GM18502 (cell line): ENCODE data around the gene SLC6A3.

Experiments
- ATAC-seq: cut with Tn5 transposase; IDR thresholded peaks from one replicate; pipeline ENCODE4 v1.9.1; 2021; ENCODE audit warnings: mild to moderate bottlenecking; ENCODE audit not compliant: unreplicated experiment, poor library complexity

SLC6A3 gene

DNA sequence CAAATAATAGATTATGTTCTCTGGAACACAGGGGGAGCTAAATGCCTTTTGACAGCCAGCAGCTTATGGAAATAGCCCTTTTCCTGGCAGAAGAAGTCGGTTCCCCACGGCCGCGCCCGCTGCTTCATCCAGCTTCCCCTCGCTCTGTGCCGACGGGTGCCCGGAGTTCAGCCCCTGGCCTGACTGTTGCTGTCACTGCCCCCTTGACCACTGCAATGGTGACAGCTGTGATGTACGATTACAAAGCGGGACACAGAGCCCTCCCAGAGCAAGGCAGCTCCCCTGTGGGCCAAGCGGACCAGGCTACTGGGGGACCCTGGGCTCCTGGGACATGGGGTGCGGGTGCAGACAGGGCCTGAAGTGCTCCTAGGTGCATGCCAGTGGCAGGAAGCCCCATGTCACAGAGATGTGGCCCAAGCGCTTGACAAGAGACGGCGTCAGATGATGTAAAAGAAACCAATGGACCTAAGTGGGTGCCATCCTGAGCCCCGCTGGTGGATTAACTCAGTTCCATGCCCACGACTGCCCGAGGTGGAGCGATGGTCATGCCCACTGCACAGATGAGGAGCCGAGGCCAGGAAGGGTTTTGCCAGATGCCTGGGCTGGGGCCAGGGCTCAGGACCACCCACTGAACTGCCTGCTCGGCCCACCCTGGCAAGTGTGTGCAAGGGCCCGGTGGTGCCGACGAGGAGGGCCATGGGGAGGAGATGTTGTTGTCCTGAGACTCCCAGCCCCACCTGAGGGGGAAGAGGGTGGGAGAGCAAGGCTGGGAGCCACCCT is 87.1 kb downstream of the SLC6A3 start:
- ATAC-seq = no peak

DNA sequence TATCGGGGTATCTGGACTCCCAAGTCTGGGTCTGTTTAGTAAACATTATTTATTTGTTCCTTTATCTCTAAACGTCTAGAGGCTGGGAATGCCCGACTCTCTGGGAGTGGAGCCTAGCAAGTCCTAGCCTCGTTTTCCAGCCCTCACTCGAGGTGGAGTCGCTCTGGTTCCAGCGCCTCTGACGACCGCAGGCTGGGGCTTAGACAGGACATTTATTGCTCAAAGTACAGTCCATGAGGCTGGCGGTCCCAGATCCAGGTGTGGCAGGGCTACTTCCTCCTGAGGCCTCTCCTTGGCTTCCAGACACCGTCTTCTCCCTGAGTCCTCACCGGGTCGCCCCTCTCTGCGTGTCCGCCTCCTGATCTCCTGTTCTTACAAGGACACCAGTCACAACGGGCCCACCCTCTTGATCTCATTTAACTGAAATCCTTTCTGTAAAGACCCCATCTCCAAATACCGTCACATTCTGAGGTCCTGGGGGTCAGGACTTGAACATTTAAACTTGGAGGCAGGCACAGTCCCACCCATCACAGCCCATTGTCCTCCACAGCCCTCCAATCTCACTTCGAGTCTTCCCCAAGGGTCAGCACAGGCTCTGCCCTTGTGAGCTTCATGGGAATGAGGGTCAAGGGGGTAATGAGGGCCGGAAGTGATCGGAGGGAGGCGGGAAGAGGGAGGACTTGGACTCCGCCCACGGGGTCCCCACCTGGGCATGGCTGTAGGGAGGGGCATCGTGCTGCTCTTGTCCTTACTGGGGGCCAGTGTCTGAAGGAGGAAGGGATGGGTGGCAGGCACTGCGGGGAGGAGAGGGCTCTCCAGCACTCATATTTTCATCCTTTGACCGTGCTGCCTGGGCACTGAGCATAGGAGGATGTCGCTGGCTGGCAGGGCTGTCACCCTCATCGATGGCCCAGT is 88.1 kb downstream of the SLC6A3 start:
- no peak for ATAC-seq

DNA sequence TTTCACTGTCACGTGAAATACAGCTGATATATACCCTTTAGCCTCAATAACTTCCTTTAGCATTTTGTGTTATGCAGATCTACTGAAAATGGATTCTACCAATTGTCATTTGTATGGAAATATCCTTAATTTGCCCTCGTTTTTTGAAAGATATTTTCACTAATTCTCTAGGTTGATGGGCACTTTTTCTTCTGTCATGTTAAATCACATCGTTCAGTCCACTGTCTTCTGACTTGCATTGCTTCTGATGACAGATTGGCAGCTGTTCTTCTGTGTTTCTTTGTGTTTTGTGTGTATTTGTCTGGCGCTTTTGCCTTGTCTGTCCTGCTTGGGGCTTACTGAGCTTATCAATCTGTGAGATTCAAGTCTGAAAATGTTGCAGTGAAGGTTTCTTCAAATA is 90.7 kb downstream of the SLC6A3 start:
- ATAC-seq = no peak

DNA sequence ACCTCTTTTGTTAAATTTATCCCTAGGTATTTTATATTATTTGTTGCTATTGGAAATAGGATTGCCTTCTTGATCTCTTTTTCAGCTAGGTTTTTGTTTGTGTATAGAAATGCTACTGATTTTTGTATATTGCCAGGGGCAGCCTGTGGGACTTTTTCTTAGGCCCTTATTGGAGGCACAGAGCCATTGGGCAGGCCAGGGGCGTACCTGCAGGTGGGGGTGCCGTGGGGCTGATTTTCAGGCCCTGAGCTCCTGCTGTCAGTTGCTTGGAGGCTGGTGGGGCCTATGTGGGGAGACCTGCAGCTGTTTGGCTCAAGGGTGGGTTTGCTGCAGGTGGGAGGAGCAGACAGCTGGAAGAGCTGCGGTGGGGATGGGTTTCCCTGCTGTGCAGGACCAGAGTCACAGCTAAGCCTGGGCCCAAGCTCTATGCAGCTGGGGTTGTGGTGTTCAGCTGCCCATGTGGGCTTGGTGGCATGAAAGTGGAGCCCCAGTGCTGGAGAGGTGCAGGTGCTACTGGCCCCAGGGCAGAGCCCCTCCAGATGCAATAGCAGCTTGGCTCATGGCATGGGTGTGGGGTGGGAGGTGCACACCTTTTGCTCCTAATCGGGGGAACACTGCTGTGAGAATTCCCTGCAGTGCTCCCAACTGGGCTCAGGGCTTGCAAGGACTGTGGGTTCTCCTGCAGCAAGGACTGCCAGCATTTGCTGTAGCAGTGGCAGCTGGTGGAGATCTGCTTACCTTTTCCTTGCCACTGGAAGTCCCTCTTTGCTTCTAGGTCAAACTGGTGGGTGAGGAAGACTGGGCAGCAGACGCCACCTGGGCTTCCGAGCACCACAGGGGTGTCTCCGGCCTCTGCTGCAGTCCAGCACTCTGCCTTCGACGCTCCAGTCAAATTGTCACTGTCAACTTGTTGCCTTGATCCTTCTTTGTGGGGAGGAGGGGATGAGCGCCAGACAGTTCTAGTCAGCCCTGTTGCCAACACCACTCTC is 92.7 kb downstream of the SLC6A3 start:
- ATAC-seq = no peak

DNA sequence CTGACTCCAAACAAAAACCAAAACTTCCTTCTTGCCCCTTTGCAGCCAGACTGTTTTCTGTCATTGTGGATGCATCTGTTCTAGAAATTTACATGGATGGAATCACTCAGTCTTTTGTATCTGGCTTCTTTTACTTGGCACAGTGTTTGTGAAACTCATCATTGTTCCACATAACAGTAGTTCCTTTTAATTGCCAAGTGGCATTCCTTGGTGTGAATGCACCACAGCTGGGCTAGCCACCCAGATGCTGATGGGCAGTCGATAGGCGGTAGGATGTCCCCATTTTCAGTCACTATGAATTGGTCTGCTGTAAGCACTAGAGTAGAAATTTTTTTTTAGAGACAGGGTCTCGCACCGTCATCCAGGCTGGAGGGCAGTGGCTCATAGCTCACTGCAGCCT is 94.1 kb downstream of the SLC6A3 start:
- ATAC-seq = no peak

DNA sequence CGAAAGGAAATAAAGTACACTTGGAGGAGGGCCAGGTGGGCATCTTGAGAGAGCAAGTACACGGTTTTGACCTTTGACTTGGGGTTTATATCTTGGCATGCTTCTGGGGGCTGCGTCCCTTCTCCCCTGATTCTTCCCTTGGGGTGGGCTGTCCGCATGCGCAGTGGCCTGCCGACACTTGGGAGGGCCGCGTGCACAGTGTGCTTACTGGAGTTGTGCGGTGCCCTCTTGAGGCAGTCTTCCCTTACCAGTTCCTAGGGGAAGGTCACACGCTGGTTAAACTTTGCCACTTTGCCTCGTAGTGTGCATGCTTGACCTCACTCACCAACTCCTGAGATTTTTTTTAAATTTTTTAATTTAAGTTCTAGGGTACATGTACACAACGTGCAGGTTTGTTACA is 96.0 kb downstream of the SLC6A3 start:
- ATAC-seq = no peak

DNA sequence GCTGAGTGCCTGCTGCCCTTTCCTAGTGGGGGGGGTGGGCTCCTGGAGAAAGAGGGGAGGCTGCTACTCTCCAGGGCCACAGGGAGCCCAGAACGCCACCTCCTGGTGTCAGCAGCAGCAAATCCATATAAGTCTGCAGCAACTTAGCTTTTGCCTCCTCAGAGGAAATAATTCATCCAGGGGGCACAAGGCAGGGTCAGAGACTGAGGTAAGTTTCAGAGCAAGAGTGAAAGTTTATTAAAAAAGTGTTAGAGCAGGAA is 96.3 kb downstream of the SLC6A3 start:
- ATAC-seq = no peak

DNA sequence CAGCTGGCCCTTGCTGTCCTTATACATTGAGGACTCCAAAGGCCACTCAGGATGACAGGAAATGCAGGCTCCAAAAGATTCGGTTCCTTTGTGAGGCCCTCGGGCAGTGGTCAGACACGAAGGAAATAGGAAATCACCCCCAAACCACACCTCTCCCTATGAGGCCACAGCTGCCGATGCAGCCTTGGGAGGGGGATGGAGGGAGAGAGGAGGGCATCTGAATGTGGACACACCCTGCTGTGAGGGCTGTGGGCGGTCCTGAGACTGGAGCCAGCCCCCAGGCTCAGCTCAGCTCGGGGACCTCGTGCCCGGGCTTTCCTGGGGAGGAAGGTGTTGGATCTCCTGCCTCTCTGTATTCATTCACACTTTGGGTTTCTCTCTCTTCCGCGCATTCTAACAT is 97.7 kb downstream of the SLC6A3 start:
- no peak for ATAC-seq

DNA sequence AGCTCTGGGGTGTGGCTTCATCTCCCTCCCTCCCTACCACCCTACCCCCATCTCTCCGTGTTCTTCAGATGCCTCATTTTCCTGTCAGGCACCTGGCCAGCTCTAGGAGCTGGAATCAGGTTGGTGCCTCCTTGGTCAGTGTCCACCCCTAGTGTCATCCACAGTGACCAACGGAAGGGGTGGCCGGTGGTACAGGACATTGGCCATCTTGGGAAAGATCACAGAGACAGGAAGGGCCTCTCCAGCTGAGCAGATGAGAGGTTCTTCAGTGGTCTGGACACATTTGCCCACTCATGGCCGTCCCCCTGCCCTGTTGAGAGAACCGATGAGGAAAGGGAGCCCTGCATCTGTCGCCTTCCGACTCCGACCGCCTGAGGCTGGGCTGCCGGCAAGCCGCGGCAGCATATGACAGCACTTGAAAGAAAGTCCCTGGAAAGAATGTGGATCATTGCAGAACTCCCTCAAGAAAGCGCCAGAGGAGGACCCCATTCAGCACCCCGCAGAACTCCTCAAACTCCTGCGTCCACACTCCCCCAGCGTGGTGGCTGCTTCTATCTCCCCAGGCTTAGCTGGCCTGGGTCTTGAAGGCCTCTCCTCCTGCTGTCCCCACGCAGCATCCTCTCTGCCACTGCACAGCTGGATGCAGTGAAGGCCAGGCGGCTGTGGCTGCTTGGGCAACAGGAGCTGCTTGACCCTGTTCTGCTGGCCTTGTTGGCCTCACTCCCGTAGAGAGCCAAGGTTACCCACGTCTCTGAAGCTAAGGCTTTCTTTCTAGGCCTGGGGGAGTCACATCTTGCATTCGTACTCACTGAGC is 98.4 kb downstream of the SLC6A3 start:
- ATAC-seq = no peak

DNA sequence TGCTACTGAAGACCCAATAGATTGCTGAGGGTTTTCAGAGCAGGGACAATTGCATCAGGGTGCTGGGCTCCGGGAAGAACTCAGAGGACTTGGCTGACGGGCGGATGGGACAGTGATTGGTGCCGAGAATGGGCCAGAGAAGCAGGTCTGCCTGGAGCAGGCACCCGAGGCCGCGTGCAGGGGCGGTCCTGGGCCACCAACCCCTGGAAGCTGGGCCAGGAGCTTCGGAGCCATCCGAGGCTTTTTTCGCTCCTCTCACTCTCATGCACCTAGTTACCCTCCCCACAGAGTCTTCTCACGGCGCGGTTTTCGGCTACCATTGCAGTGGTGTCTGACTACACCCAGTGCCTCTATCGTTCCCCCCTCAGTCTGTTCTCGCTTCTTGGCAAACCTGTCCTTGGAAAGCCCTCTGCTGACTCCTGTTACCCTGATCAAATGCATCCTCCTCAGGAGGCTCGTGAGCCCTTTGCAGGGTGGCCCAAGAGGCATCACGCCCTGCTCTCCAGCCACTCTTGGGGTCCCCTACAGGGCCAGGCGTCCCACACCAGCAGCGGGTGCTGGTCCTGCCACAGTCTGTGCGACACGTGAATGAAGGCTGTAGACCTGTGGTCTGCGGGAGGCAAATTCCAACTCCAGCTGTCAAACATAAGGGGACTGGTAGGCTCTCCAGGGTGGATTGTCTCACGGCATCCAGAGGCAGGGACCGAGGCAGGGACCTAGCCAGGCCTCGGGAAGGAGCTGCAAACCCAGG is 99.2 kb downstream of the SLC6A3 start:
- no peak for ATAC-seq

DNA sequence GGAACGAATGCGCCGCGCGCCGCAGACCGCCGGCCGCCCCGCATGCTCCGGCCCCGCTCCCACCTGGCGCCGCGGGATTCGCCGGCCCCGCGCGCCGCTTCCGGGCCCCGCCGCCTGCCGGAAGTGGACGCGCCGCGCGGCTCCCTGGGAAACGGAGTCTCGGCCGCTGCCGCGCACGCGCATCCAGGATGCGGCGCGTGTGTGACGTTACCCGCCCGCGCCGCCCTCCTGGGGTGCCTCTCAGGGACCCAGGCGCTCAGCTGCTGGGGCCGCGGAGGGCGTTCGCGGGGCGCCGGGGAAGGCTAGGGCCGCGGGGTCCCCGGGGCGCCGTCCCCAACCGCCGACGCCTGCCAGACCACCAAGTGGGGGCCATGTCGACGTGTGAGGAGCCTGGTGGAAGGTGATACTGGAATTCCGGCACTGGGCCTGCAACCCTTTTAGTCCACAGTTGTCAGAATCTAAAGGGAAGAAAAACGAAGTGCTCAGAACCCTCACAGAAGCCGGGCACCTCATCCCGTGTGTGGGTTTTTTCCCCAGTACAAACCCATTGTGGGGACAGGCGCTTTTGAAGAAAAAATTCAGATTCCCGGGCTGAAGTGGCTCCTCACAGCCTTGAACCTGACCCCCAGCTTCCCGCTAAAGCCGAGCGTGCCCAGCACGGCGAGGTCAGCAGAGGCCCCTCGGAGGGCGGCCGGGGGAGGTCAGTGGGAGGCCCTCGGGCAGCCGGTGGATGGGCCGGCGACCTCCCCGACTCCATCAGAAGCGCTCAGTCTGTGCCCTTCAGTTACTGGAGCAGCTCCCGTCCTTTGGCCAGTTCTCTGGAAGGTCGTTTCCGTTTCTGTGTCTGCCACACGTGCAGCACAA is 100.0 kb downstream of the SLC6A3 start, which contains the start of gene CLPTM1L:
TSS of gene CLPTM1L (minus strand) at position 125 of the 864 bp plus-strand sequence. CDS start 258 bp downstream, outside the sequence.
- ATAC-seq = peak; percentile 87

DNA sequence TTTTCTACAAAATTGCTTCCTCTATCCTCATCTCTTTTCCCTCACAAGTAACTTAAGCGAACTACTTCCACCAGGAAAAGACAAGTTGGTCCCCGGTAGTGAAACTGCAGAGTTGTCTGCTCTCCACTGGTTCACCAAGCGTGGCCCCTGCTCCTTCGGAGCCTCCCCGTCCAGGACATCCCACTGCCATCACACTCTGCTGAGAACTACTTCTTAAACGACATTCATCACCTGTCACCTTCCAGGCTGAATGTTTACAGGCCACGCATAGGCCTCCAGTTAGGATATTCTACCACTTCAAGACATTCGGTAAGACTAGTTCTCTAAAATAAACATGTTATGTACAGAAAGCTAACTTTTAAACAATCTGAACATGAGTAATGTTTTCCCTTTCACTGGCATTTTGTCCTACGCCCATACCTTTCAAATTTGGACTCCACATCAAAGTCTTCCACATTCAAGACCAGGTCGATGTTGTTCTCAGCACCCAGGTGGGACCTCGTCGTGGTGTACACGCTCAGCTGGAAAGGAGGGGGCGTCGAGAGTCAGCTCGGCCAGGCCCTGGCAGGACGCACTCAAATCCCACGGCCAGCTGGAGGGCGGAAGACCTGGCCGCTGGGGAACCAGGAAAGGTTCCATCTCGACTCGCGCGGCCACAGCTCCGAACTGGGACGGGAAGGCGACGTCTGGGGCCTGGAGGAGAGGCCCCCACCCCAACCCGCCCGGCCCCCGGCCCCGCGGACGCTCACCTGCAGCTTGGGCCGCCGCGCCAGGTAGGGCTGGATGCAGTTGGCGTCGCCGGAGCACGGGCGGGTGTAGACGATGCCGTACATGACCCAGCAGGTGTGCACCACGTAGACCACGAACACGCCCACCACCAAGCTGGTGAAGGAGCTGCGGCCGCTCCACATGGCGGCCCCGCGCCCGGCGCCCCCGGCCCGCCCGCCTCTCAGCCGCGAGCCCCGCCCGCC is 101.0 kb downstream of the SLC6A3 start:
- ATAC-seq = peak; percentile 33

DNA sequence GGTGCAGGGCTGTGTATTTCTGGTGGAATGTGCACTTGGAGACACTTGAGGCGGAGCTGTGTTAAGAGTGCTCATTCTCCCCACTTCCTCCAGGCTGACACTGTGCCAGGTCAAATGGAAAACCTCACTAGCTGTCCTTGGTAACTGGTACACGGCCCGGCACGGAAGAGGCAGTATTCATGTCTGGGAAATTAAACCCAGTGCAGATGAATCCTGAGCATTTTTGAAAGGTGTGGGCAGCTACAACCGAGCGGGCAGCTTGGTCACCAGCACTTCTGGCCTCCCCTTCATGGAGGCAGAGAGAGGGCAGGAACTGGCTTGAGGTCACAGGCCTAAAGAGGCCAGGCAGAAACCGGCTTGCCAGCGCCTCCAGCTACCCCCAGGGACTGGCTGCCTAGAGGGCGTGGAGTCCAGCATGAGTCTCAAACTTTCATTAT is 101.9 kb downstream of the SLC6A3 start:
- no peak for ATAC-seq
